ENCODE data around the gene C12orf56.

C12orf56 gene

DNA sequence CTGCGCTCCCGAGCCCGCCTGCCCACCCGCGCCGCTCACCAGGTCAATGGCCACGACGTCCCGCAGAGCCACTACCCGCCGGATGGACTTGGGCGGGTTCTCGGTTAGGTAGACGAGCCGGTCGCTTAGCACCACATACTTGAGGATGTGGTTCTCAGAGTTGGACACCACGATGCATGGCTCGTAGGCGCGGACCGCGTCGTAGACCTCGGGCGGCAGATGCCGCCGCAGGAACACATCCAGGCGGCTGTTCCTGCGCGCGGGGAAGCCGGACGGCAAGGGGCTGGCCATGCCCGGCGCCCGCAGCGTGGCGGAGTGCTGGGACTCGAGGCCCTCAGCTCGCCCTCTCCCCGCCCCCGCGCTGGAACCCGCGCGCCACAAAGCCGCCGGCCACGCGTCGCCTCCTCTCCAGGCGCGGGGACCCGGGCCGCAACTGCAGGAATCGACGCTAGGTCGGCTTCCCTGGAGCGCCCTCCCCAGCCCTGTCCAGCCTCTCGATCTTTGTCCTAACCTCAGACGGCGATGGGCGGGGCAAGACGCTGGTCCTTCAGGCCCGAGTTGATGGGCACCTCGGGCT, at the start of gene C12orf56:
TSS of gene C12orf56 (minus strand) at position 484 of the 577 bp plus-strand sequence. CDS start at position 291, 193 bp downstream.
- no peak for FAIRE-seq
- no peak for DNase-seq (ENCODE audit: extremely low spot score, insufficient read length, low read depth)

DNA sequence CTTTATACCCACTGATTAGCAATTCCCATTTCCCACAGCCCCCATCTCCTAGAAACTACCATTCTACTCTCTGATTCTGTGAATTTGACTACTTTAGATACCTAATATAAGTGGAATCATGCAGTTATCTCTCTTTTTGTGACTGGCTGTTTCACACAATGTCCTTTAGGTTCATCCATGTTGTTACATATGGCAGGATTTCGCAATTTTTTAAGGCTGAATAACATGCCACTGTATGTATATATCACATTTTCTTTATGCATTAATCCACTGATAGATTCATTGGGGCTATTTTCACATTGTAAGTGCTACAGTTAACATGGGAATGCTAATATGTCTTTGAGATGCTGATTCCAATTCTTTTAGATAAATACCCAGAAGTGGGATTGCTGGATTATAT, 49.5 kb upstream of the C12orf56 start:
- DNase-seq (ENCODE audit: extremely low spot score, insufficient read length, low read depth) = no peak
- no peak for FAIRE-seq

- no peak for FAIRE-seq
- DNase-seq (ENCODE audit: extremely low spot score, insufficient read length, low read depth) = no peak
Observed at GRCh38 chr12:64433915-64434314, 43.4 kb upstream of the C12orf56 start.

GRCh38 chr12:64431791-64432190, 41.2 kb upstream of the C12orf56 start:
- DNase-seq (ENCODE audit: extremely low spot score, insufficient read length, low read depth) (no peak), FAIRE-seq (no peak)

GRCh38 chr12:64430886-64431285, 40.3 kb upstream of the C12orf56 start:
- FAIRE-seq = no peak
- no peak for DNase-seq (ENCODE audit: extremely low spot score, insufficient read length, low read depth)

DNA sequence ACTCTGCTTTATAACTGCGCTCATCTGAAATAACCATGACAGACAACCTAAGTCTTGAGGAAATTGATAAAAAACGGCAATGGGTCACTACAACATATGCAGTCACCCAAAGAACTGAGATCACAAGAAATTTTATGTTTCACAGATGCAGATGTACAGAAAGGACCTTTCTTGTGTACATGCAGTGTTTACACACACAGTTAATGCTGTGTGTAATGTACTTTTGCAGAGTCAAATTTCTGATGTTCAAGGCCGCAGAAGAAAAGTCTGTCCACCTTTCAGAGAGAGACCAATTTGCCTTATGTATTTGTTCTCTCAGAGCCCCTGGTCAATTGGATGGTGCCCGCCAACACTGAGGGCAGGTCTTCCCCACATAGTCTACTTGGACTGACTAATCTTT, 38.4 kb upstream of the C12orf56 start:
- FAIRE-seq = no peak

DNA sequence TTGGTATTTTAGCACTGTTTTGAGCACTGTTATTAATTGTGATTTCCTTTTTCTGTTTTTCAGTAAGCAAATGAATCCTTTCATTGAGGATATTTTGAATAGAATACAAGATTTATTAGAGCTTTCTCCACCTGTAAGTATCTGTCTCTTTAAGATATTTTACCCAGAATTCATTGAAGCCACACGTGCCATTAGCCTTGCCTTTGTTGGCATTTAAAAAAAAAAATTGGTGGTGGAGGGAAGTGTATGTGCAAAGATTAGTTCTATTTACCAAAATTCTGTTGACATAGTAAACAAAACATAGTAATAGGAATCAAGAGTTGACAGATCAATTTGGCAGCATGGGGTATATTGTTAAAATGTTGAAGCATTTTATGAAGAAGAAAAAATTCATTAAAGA, 37.4 kb upstream of the C12orf56 start:
- no peak for FAIRE-seq
- no peak for DNase-seq (ENCODE audit: extremely low spot score, insufficient read length, low read depth)

More for the DNA sequence above, 38.4 kb upstream of the C12orf56 start:
- DNase-seq (ENCODE audit: extremely low spot score, insufficient read length, low read depth) = no peak

- FAIRE-seq = no peak
- no peak for DNase-seq (ENCODE audit: extremely low spot score, insufficient read length, low read depth)
Observed at GRCh38 chr12:64419696-64420095, 29.1 kb upstream of the C12orf56 start.

- DNase-seq (ENCODE audit: extremely low spot score, insufficient read length, low read depth) = no peak
- no peak for FAIRE-seq
Observed at GRCh38 chr12:64418209-64418608, 27.7 kb upstream of the C12orf56 start.

GRCh38 chr12:64413884-64414283, 23.3 kb upstream of the C12orf56 start:
- FAIRE-seq (no peak), DNase-seq (ENCODE audit: extremely low spot score, insufficient read length, low read depth) (no peak)

GRCh38 chr12:64412459-64412858, 21.9 kb upstream of the C12orf56 start:
- DNase-seq (ENCODE audit: extremely low spot score, insufficient read length, low read depth) (no peak), FAIRE-seq (no peak)

DNA sequence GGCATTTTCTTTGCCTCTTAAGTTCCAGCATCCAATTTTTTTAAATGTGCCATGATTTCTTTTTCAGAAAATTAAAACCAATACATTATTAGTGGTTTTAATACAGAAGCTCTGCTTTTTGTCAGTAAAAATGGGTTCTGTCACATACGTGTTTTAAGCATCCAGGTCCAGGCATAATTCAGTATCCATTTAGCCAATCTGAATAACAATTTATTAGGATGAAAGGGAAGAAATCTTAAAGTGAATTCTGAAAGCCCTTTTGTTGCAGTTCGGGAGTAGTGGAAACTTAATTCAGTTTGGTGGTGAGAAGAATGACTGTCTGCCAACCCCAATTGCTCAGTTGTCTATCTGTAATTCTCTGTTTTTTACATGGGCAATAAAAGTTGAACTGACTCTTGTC, 20.9 kb upstream of the C12orf56 start:
- FAIRE-seq (no peak), DNase-seq (ENCODE audit: extremely low spot score, insufficient read length, low read depth) (no peak)

DNA sequence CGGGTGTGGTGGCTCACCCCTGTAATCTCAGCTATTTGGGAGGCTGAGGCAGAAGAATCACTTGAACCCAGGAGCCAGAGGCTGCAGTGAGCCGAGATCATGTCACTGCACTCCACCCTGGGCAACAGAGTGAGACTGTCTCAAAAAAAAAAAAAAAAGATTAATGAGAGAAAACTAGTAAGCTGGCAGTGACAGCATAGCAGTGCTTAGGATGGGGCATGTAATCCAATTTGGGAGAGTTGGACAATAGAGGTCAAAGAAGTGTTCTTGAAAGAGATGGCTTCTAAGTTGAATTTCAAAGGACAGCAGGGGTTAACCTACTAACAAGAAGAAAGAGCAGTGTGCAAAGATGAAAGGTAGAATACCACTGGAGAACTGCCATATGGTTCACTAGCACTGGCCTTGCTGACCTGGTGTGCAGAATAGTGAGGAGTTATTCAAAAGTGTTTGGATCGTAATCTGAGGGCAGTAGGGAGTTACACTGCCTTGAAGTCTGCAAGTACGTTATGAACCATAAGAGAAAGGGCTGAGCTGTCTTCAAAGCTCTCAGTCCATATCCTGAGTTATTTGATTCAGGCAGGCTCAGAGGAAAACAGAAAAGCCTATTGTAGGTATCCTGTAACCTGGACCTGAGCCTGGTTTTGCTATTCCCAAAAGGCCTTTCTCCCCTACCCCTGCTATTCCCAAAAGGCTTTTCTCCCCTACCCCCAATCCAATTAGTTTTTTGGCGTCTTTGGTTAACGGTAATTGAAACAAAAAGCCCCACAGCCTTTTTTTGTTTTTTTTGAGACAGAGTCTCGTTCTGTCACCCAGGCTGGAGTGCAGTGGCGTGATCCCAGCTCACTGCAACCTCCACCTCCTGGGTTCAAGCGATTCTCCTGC, 17.0 kb upstream of the C12orf56 start:
- no peak for FAIRE-seq
- DNase-seq (ENCODE audit: extremely low spot score, insufficient read length, low read depth) = no peak

GRCh38 chr12:64404470-64405256, 14.1 kb upstream of the C12orf56 start:
- DNase-seq (ENCODE audit: extremely low spot score, insufficient read length, low read depth) (peak; percentile 7), FAIRE-seq (peak; percentile 5)

- FAIRE-seq = peak; percentile 90
- DNase-seq (ENCODE audit: extremely low spot score, insufficient read length, low read depth) = peak; percentile 90
Observed at GRCh38 chr12:64403707-64404469, 13.3 kb upstream of the C12orf56 start, which contains the start of gene XPOT. Gene XPOT (plus strand): TSS chr12:64404392. CDS start chr12:64410036, 5,644 bp downstream.

- no peak for FAIRE-seq
Observed at GRCh38 chr12:64402181-64402580, 11.6 kb upstream of the C12orf56 start.

DNA sequence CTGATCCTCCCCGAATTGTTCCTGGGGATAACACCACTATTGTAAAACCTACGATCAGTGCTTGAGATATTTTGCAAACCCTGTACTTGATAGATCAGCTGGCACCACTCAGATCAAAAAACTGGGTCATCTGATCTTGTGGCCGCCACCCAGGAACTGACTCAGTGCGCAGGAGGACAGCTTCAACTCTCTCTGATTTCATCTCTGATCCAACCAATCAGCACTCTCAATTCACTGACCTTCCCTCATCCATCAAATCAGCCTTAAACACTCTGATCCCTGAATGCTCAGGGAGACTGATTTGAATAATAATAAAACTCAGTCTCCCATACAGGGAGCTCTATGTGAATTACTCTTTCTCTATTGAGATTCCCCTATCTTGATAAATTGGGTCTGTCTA, 9.5 kb upstream of the C12orf56 start:
- no peak for FAIRE-seq
- DNase-seq (ENCODE audit: extremely low spot score, insufficient read length, low read depth) = no peak

More at GRCh38 chr12:64402181-64402580, 11.6 kb upstream of the C12orf56 start:
- DNase-seq (ENCODE audit: extremely low spot score, insufficient read length, low read depth) = no peak

DNA sequence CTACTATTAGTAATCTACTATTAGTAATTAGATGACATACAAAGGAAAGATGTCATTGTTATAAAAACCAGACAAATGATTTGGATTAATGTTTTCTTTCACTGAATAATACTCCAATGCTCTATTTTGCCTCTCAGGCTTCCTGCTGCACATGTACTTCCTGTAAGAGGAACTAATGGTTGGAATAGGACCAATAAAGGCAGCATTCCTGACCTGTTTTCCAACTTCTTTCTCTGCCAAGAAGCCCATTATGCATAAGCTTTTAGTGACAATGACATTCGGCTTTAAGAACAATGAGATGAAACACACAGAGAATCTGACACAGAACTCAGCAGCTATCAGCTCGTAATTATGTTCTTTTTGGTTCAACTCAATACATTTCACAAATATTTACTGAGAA, 5.2 kb upstream of the C12orf56 start:
- FAIRE-seq (no peak), DNase-seq (ENCODE audit: extremely low spot score, insufficient read length, low read depth) (no peak)

DNA sequence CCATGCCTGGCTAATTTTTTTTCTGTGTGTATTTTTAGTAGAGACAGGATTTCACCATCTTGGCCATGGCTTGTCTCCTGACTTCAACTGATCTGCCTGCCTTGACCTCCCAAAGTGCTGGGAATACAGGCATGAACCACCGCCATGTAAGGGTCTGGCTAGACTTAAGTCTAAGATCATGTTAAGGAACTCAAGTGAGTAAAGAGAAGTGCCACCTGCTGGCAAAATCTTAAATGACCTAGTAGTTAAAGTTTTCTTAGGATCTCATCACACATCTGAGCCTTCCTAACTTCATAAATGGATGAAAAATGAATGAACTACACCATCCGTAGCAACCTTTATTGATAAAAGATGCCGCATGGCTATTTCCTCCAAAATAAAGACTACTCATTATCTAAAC, 1.7 kb upstream of the C12orf56 start:
- FAIRE-seq (peak; percentile 78), DNase-seq (ENCODE audit: extremely low spot score, insufficient read length, low read depth) (no peak)

- DNase-seq (ENCODE audit: extremely low spot score, insufficient read length, low read depth) (no peak), FAIRE-seq (no peak)
Observed at GRCh38 chr12:64389154-64389553, 1.4 kb downstream of the C12orf56 start.

All from GM18507 (cell line).